ENCODE measurements around the gene DPP10. TPM values are rescaled to one million over a fixed set of nuclear protein-coding genes. Genes with fewer than 3 reads are reported as not detected.

The DPP10 gene
- total RNA-seq, 1 donor from 2014 or later: 1.1 TPM

GRCh38 chr2:115552726-115553125, 1110.3 kb downstream of the DPP10 start:
- Mint-ChIP-seq H3K9me3 (ENCODE audit: unreplicated experiment) (no peaks in the 10 kb centered on the region), H3K36me3 (ENCODE audit: low read depth, unreplicated experiment) (no peaks in the 10 kb centered on the region), H3K27ac (ENCODE audit: unreplicated experiment) (no peak overlapping the region), H3K4me1 (ENCODE audit: low read depth, unreplicated experiment) (peaks cover 22% of the 10 kb centered on the region), H3K4me3 (ENCODE audit: unreplicated experiment) (no peak overlapping the region), H3K27me3 (ENCODE audit: low read depth, unreplicated experiment) (no peaks in the 10 kb centered on the region)
- Histone ChIP-seq H3K79me2 (ENCODE audit: insufficient read depth, low read length) (no peaks in the 10 kb centered on the region), H4K20me1 (ENCODE audit: insufficient read depth, low read length) (no peaks in the 10 kb centered on the region), H3K27me3 (ENCODE audit: insufficient read depth, low read length) (no peaks in the 10 kb centered on the region), H3K4me2 (ENCODE audit: low read length) (no peak overlapping the region), H3K4me3 (ENCODE audit: insufficient read depth, low read depth, low read length) (no peak overlapping the region), H3K9me3 (ENCODE audit: insufficient read depth, low read depth, low read length) (no peaks in the 10 kb centered on the region), H3K27ac (ENCODE audit: low read depth, low read length) (no peak overlapping the region), H3K4me1 (ENCODE audit: insufficient read depth, low read length) (no peaks in the 10 kb centered on the region), H3K9ac (ENCODE audit: low read length) (no peak overlapping the region), H2AFZ (ENCODE audit: low read depth, low read length) (no peak overlapping the region), H3K36me3 (ENCODE audit: insufficient read depth, low read length) (no peaks in the 10 kb centered on the region)
- no peak for TF ChIP-seq CTCF (IDR thresholded peaks at IDR 0.05; ENCODE audit: insufficient read depth, low read depth, low read length)
- no peak for TF ChIP-seq EZH2 (IDR thresholded peaks at IDR 0.05; ENCODE audit: insufficient read depth, low read length)
- FAIRE-seq (no peak), DNase-seq (ENCODE audit: low read depth) (no peak)

GRCh38 chr2:115554153-115554552, 1111.7 kb downstream of the DPP10 start:
- H3K4me3 Mint-ChIP-seq (ENCODE audit: unreplicated experiment): no peak overlapping the region
- no peaks in the 10 kb centered on the region for H4K20me1 ChIP-seq (ENCODE audit: insufficient read depth, low read length)
- DNase-seq (ENCODE audit: low read depth): no peak
- no peak overlapping the region for H3K27ac ChIP-seq (ENCODE audit: low read depth, low read length)
- no peaks in the 10 kb centered on the region for H3K36me3 Mint-ChIP-seq (ENCODE audit: low read depth, unreplicated experiment)
- no peak overlapping the region for H3K27ac Mint-ChIP-seq (ENCODE audit: unreplicated experiment)
- H2AFZ ChIP-seq (ENCODE audit: low read depth, low read length): no peak overlapping the region
- FAIRE-seq: no peak
- no peaks in the 10 kb centered on the region for H3K27me3 ChIP-seq (ENCODE audit: insufficient read depth, low read length)
- H3K4me3 ChIP-seq (ENCODE audit: insufficient read depth, low read depth, low read length): no peak overlapping the region
- H3K4me1 ChIP-seq (ENCODE audit: insufficient read depth, low read length): no peaks in the 10 kb centered on the region
- TF ChIP-seq EZH2 (IDR thresholded peaks at IDR 0.05; ENCODE audit: insufficient read depth, low read length) (no peak), CTCF (IDR thresholded peaks at IDR 0.05; ENCODE audit: insufficient read depth, low read depth, low read length) (no peak)
- H3K4me1 Mint-ChIP-seq (ENCODE audit: low read depth, unreplicated experiment): peaks cover 16% of the 10 kb centered on the region
- no peaks in the 10 kb centered on the region for H3K36me3 ChIP-seq (ENCODE audit: insufficient read depth, low read length)
- H3K9me3 Mint-ChIP-seq (ENCODE audit: unreplicated experiment): no peaks in the 10 kb centered on the region
- no peaks in the 10 kb centered on the region for H3K27me3 Mint-ChIP-seq (ENCODE audit: low read depth, unreplicated experiment)
- H3K9me3 ChIP-seq (ENCODE audit: insufficient read depth, low read depth, low read length): no peaks in the 10 kb centered on the region
- no peak overlapping the region for H3K4me2 ChIP-seq (ENCODE audit: low read length)
- H3K9ac ChIP-seq (ENCODE audit: low read length): no peak overlapping the region
- H3K79me2 ChIP-seq (ENCODE audit: insufficient read depth, low read length): no peaks in the 10 kb centered on the region

GRCh38 chr2:115558725-115559124, 1116.3 kb downstream of the DPP10 start:
- no peaks in the 10 kb centered on the region for H4K20me1 ChIP-seq (ENCODE audit: insufficient read depth, low read length)
- Mint-ChIP-seq H3K27ac (ENCODE audit: unreplicated experiment) (no peak overlapping the region), H3K4me1 (ENCODE audit: low read depth, unreplicated experiment) (peaks cover 2% of the 10 kb centered on the region), H3K4me3 (ENCODE audit: unreplicated experiment) (no peak overlapping the region), H3K36me3 (ENCODE audit: low read depth, unreplicated experiment) (no peaks in the 10 kb centered on the region), H3K27me3 (ENCODE audit: low read depth, unreplicated experiment) (no peaks in the 10 kb centered on the region), H3K9me3 (ENCODE audit: unreplicated experiment) (no peaks in the 10 kb centered on the region)
- H3K9me3 ChIP-seq (ENCODE audit: insufficient read depth, low read depth, low read length): no peaks in the 10 kb centered on the region
- TF ChIP-seq CTCF (IDR thresholded peaks at IDR 0.05; ENCODE audit: insufficient read depth, low read depth, low read length) (no peak), EZH2 (IDR thresholded peaks at IDR 0.05; ENCODE audit: insufficient read depth, low read length) (no peak)
- no peak overlapping the region for H3K27ac ChIP-seq (ENCODE audit: low read depth, low read length)
- H3K4me1 ChIP-seq (ENCODE audit: insufficient read depth, low read length): no peaks in the 10 kb centered on the region
- H3K9ac ChIP-seq (ENCODE audit: low read length): no peak overlapping the region
- H3K4me2 ChIP-seq (ENCODE audit: low read length): no peak overlapping the region
- DNase-seq (ENCODE audit: low read depth) (no peak), FAIRE-seq (no peak)
- H3K4me3 ChIP-seq (ENCODE audit: insufficient read depth, low read depth, low read length): no peak overlapping the region
- no peak overlapping the region for H2AFZ ChIP-seq (ENCODE audit: low read depth, low read length)
- no peaks in the 10 kb centered on the region for H3K27me3 ChIP-seq (ENCODE audit: insufficient read depth, low read length)
- no peaks in the 10 kb centered on the region for H3K36me3 ChIP-seq (ENCODE audit: insufficient read depth, low read length)
- no peaks in the 10 kb centered on the region for H3K79me2 ChIP-seq (ENCODE audit: insufficient read depth, low read length)
